Esophagus muscularis mucosa (tissue), 3 donors: ENCODE results near the gene ALG14.

ENCODE experiments used
- CTCF ChIP-seq, 3 experiments: fragments of 200-600 bp in 2 of 3; fragments of 450-650 bp in 1 of 3; sonication (generic) in 2 of 3; IDR thresholded peaks; one replicate each; pipeline ENCODE4 v1.5.1; 2017 to 2019; ENCODE audit warnings: antibody characterized with exemption in 3 of 3, mild to moderate bottlenecking in 2 of 3, moderate library complexity in 1 of 3
- EP300 ChIP-seq: sonication (generic); formaldehyde crosslinking; IDR thresholded peaks from one replicate; pipeline ENCODE4 v1.6.1; 2017; ENCODE audit warnings: antibody characterized with exemption

DNA sequence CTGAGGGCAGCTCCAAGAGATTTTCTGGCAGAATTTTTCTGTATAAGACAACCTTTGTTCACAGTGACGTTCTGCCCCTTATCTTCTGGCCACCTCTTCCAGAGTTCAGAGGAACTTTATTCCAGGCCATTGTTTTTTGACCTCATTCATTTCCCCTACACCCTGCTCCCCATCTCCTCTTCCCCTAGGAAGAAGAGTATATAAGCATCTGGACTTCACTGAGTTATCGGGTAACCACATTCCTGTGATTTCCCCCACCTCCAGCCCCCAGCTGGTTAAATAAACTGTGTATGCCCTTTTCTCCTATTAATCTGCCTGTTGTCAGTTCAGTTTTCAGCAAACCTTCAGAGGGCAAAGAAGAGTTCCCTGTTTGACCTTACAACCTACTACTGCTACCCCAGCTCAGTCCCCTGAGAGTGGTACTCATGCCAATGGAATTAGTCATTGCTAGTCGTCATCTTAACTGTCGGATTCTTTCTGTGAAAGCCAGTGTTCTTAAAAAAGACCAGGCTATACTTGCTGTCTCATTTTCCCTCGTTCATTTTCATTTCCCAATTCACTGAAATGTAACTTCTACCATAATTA is 14.3 kb upstream of the ALG14 start:
- no peak for TF ChIP-seq EP300
- no peak for TF ChIP-seq CTCF (IDR thresholded peaks at IDR 0.05)
